Mammary epithelial cell (primary cell): ENCODE measurements around the gene SDCCAG8.

Source experiments
- EZH2 ChIP-seq: IDR thresholded peaks from 2 replicates; pipeline ENCODE4 v1.6.1; 2012; ENCODE audit warnings: low read length, inconsistent platforms, borderline replicate concordance
- TF ChIP-seq, protein P1 (sequence below), 2 donors: IDR thresholded peaks in 1 of 2; conservative IDR thresholded peaks in 1 of 2; 2 replicates each; pipeline ENCODE4 v1.5.1; 2011 to 2012; ENCODE audit warnings: inconsistent platforms in 2 of 2, low read length in 2 of 2, mild to moderate bottlenecking in 2 of 2, control low read depth in 1 of 2, low read depth in 1 of 2; ENCODE audit not compliant: insufficient read depth in 1 of 2; ENCODE audit errors: extremely low read depth in 1 of 2

GRCh38 chr1:243378669-243379068 is 122.8 kb downstream of the SDCCAG8 start:
- TF ChIP-seq, protein P1, sequence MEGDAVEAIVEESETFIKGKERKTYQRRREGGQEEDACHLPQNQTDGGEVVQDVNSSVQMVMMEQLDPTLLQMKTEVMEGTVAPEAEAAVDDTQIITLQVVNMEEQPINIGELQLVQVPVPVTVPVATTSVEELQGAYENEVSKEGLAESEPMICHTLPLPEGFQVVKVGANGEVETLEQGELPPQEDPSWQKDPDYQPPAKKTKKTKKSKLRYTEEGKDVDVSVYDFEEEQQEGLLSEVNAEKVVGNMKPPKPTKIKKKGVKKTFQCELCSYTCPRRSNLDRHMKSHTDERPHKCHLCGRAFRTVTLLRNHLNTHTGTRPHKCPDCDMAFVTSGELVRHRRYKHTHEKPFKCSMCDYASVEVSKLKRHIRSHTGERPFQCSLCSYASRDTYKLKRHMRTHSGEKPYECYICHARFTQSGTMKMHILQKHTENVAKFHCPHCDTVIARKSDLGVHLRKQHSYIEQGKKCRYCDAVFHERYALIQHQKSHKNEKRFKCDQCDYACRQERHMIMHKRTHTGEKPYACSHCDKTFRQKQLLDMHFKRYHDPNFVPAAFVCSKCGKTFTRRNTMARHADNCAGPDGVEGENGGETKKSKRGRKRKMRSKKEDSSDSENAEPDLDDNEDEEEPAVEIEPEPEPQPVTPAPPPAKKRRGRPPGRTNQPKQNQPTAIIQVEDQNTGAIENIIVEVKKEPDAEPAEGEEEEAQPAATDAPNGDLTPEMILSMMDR (conservative IDR thresholded peaks at IDR 0.05 in 1 of 2, IDR thresholded peaks at IDR 0.05 in 1 of 2; ENCODE audit: extremely low read depth in 1 of 2, insufficient read depth in 1 of 2, low read depth in 1 of 2, low read length in 2 of 2): no peak
- TF ChIP-seq EZH2: no peak
